ENCODE results near the gene NGDN. TPM values are rescaled to one million over a fixed set of nuclear protein-coding genes. Genes with fewer than 3 reads are reported as not detected.

NGDN gene
- total RNA-seq, 1 experiment from 2014 or later, result 42.0 TPM

DNA sequence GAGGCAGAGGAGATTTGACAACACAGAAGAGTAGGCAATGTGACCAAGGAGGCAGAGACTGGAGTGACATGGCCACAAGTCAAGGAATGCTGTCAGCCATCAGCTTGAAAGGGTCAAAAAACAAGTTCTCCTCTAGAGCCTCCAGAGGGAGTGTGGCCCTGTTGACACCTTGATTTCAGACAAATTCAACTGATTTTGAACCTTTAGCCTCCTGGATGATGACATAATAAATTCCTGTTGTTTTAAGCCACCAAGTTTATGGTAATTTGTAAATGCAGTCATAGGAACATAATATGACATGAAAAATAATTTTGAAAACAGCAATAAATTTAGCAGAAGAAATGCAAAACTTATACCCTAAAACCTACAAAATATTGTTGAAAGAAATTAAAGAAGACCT, 8.5 kb upstream of the NGDN start:
- no TSS peak for BruUV-seq (replicated peaks)
- ChIA-PET POLR2A (no interaction called here), CTCF (no interaction called here), RAD21 (ENCODE audit: low non-redundant PET in 1 of 2, low total read pairs in 2 of 2, uncharacterized antibody in 2 of 2, unreplicated experiment in 2 of 2) (no interaction called here)
- Histone ChIP-seq H3K4me1 (ENCODE audit: control insufficient read depth in 1 of 2, insufficient read depth in 2 of 2, low read length in 2 of 2) (peaks cover 2 to 11% of the 10 kb centered on the region in 2 experiments; a peak in 3 of 4 replicates), H2AFZ (ENCODE audit: low read depth, low read length, poor library complexity, severe bottlenecking) (peak overlapping the region; percentile 14), H3K4me3 (replicated peaks in 1 of 2; ENCODE audit: low read depth in 1 of 2, low read length in 2 of 2) (no peak overlapping the region), H3K4me2 (ENCODE audit: low read length) (no peak overlapping the region), H3K36me3 (ENCODE audit: control insufficient read depth in 1 of 2, insufficient read depth in 2 of 2, low read length in 2 of 2) (no peaks in the 10 kb centered on the region), H3K79me2 (ENCODE audit: insufficient read depth, low read length) (no peaks in the 10 kb centered on the region), H3K9me3 (ENCODE audit: control insufficient read depth in 1 of 2, insufficient read depth in 1 of 2, low read depth in 1 of 2, low read length in 2 of 2) (no peaks in the 10 kb centered on the region), H4K20me1 (ENCODE audit: insufficient read depth) (no peaks in the 10 kb centered on the region), H3K9ac (ENCODE audit: low read length) (no peak overlapping the region), H3K27ac (ENCODE audit: low read depth, low read length) (no peak overlapping the region), H3K27me3 (ENCODE audit: insufficient read depth, low read length) (no peaks in the 10 kb centered on the region), H3K9me2 (ENCODE audit: insufficient read depth) (no peaks in the 10 kb centered on the region)
- DNase-seq (ENCODE audit: low read depth, low spot score), result no peak
- no peak for TF ChIP-seq EZH2phosphoT487 (IDR thresholded peaks at IDR 0.05; ENCODE audit: borderline replicate concordance)
- TF ChIP-seq, protein P1, sequence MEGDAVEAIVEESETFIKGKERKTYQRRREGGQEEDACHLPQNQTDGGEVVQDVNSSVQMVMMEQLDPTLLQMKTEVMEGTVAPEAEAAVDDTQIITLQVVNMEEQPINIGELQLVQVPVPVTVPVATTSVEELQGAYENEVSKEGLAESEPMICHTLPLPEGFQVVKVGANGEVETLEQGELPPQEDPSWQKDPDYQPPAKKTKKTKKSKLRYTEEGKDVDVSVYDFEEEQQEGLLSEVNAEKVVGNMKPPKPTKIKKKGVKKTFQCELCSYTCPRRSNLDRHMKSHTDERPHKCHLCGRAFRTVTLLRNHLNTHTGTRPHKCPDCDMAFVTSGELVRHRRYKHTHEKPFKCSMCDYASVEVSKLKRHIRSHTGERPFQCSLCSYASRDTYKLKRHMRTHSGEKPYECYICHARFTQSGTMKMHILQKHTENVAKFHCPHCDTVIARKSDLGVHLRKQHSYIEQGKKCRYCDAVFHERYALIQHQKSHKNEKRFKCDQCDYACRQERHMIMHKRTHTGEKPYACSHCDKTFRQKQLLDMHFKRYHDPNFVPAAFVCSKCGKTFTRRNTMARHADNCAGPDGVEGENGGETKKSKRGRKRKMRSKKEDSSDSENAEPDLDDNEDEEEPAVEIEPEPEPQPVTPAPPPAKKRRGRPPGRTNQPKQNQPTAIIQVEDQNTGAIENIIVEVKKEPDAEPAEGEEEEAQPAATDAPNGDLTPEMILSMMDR (IDR thresholded peaks at IDR 0.05 in 2 of 3, conservative IDR thresholded peaks at IDR 0.05 in 1 of 3; ENCODE audit: borderline replicate concordance in 1 of 3, insufficient read depth in 1 of 3, low read depth in 2 of 3, low read length in 2 of 3), result 0 out of 6 replicates have a peak, but pooled peaks of 1 of the 3 experiments have one; percentile 2
- ATAC-seq, result peak; percentile 45; the same call in 1 of the 2 replicates
- intact Hi-C loops (cut with micrococcal nuclease), result no loop called here

DNA sequence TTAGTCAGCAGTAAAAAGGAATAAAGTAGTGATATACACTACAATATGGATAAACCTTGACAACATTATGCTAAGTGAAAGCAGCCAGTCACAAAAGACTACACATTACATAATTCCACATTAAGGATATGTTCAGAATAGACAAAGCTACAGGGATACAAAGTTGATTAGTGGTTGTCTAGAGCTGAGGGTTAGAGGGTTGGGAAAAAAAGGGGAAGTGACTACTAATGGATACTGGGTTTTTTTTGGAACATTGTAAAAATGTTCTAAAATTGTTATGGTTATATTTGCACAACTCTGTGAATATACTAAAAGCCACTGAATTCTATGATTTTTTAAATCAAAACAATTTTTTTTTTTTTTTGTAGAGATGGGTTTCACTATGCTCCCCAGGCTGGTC, 4.8 kb upstream of the NGDN start:
- no TSS peak for BruUV-seq (replicated peaks)
- no peak overlapping the region for H3K27ac ChIP-seq (ENCODE audit: low read depth, low read length)
- no peak overlapping the region for H3K4me3 ChIP-seq (replicated peaks in 1 of 2; ENCODE audit: low read depth in 1 of 2, low read length in 2 of 2)
- peaks cover 3% of the 10 kb centered on the region for H3K79me2 ChIP-seq (ENCODE audit: insufficient read depth, low read length)
- H3K27me3 ChIP-seq (ENCODE audit: insufficient read depth, low read length), result no peaks in the 10 kb centered on the region
- no peak overlapping the region for H2AFZ ChIP-seq (ENCODE audit: low read depth, low read length, poor library complexity, severe bottlenecking)
- POLR2A ChIA-PET, result no interaction called here
- ATAC-seq, result no peak
- no peak overlapping the region for H3K9ac ChIP-seq (ENCODE audit: low read length)
- H3K4me2 ChIP-seq (ENCODE audit: low read length), result no peak overlapping the region
- no peaks in the 10 kb centered on the region for H4K20me1 ChIP-seq (ENCODE audit: insufficient read depth)
- peaks cover 0 to 8% of the 10 kb centered on the region in 2 experiments; a peak in 3 of 4 replicates for H3K4me1 ChIP-seq (ENCODE audit: control insufficient read depth in 1 of 2, insufficient read depth in 2 of 2, low read length in 2 of 2)
- RAD21 ChIA-PET (ENCODE audit: low non-redundant PET in 1 of 2, low total read pairs in 2 of 2, uncharacterized antibody in 2 of 2, unreplicated experiment in 2 of 2), result no interaction called here
- H3K9me2 ChIP-seq (ENCODE audit: insufficient read depth), result no peaks in the 10 kb centered on the region
- H3K9me3 ChIP-seq (ENCODE audit: control insufficient read depth in 1 of 2, insufficient read depth in 1 of 2, low read depth in 1 of 2, low read length in 2 of 2), result no peaks in the 10 kb centered on the region
- intact Hi-C loops (cut with micrococcal nuclease), result no loop called here
- TF ChIP-seq SIN3A (IDR thresholded peaks at IDR 0.05; ENCODE audit: low read depth), result no peak
- TF ChIP-seq TCF7L2 (IDR thresholded peaks at IDR 0.05; ENCODE audit: borderline replicate concordance, extremely low read depth, insufficient read depth, insufficient read length), result no peak
- TF ChIP-seq, protein P2, sequence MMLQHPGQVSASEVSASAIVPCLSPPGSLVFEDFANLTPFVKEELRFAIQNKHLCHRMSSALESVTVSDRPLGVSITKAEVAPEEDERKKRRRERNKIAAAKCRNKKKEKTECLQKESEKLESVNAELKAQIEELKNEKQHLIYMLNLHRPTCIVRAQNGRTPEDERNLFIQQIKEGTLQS (IDR thresholded peaks at IDR 0.05), result no peak
- no peak for TF ChIP-seq ELF1 (IDR thresholded peaks at IDR 0.05; ENCODE audit: borderline replicate concordance, low read depth)
- TF ChIP-seq, protein P1 (IDR thresholded peaks at IDR 0.05 in 2 of 3, conservative IDR thresholded peaks at IDR 0.05 in 1 of 3; ENCODE audit: borderline replicate concordance in 1 of 3, insufficient read depth in 1 of 3, low read depth in 2 of 3, low read length in 2 of 3), result no peak
- TF ChIP-seq EGR1 (IDR thresholded peaks at IDR 0.05; ENCODE audit: low read depth), result no peak
- TF ChIP-seq, protein P3, sequence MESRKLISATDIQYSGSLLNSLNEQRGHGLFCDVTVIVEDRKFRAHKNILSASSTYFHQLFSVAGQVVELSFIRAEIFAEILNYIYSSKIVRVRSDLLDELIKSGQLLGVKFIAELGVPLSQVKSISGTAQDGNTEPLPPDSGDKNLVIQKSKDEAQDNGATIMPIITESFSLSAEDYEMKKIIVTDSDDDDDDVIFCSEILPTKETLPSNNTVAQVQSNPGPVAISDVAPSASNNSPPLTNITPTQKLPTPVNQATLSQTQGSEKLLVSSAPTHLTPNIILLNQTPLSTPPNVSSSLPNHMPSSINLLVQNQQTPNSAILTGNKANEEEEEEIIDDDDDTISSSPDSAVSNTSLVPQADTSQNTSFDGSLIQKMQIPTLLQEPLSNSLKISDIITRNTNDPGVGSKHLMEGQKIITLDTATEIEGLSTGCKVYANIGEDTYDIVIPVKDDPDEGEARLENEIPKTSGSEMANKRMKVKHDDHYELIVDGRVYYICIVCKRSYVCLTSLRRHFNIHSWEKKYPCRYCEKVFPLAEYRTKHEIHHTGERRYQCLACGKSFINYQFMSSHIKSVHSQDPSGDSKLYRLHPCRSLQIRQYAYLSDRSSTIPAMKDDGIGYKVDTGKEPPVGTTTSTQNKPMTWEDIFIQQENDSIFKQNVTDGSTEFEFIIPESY (IDR thresholded peaks at IDR 0.05; ENCODE audit: extremely low read depth, insufficient replicate concordance, low read length), result no peak
- no peak for TF ChIP-seq SP1 (IDR thresholded peaks at IDR 0.05; ENCODE audit: low read depth)
- no peak for TF ChIP-seq CEBPB (IDR thresholded peaks at IDR 0.05; ENCODE audit: low read depth)
- TF ChIP-seq SRF (IDR thresholded peaks at IDR 0.05; ENCODE audit: low read depth), result no peak
- TF ChIP-seq FOSL1 (IDR thresholded peaks at IDR 0.05; ENCODE audit: low read depth), result no peak
- TF ChIP-seq, protein P4, sequence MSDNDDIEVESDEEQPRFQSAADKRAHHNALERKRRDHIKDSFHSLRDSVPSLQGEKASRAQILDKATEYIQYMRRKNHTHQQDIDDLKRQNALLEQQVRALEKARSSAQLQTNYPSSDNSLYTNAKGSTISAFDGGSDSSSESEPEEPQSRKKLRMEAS (IDR thresholded peaks at IDR 0.05), result no peak
- no peak for TF ChIP-seq POLR2A (IDR thresholded peaks at IDR 0.05; ENCODE audit: borderline replicate concordance, extremely low read depth, insufficient read depth, insufficient read length)
- H3K36me3 ChIP-seq (ENCODE audit: control insufficient read depth in 1 of 2, insufficient read depth in 2 of 2, low read length in 2 of 2), result no peaks in the 10 kb centered on the region
- DNase-seq (ENCODE audit: low read depth, low spot score), result no peak
- CTCF ChIA-PET, result interaction anchor here (0.9 kb wide), 1 partner anchor 8 kb away, joined by 3 read pairs; no protein-coding TSS in a partner anchor

Data from HCT116 (cell line).